Measurements from ENCODE around the gene SOX8.

SOX8 gene

DNA sequence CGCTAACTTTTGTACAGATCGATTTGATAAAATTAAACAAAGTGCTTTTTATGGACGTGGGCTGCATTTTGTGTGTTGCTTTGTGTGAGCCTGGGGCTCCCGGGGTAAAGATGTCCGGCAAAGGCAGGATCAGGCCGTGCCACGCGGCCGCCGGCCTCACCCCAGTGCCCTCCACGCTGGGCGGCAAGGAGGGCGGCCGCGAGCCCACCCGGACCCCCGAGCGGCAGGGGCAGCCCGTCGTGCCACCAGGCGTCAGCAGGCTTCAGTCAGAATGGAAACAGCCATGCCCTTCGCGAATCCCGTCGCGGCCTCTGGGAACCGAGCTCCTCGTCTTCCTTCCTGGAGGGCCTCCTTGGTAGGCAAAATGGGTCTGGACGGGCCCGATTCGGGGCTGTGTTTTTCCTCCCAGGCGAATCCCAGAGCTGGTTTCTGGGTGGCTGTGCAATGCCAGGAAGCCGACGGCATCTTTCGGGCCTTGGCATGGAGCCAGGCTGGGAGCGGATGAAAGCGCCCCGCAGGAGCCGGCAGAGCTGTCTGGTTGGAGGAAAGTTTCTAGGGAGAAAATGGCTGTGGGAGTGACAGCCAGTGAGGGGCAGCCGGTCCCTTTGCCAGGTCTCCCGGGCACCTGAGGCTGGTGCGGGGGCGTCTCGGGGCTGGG, 5.5 kb downstream of the SOX8 start:
- H3K4me3 ChIP-seq (ENCODE audit: low read length) = no peak overlapping the region
- no peak for DNase-seq (ENCODE audit: low read depth)
- no peak for TF ChIP-seq CTCF (IDR thresholded peaks at IDR 0.05; ENCODE audit: insufficient read depth, low read depth, low read length, missing control alignments)

GRCh38 chr16:987906-988305, 6.3 kb downstream of the SOX8 start:
- no peak for DNase-seq (ENCODE audit: low read depth)
- H3K4me3 ChIP-seq (ENCODE audit: low read length) = no peak overlapping the region
- no peak for TF ChIP-seq CTCF (IDR thresholded peaks at IDR 0.05; ENCODE audit: insufficient read depth, low read depth, low read length, missing control alignments)

DNA sequence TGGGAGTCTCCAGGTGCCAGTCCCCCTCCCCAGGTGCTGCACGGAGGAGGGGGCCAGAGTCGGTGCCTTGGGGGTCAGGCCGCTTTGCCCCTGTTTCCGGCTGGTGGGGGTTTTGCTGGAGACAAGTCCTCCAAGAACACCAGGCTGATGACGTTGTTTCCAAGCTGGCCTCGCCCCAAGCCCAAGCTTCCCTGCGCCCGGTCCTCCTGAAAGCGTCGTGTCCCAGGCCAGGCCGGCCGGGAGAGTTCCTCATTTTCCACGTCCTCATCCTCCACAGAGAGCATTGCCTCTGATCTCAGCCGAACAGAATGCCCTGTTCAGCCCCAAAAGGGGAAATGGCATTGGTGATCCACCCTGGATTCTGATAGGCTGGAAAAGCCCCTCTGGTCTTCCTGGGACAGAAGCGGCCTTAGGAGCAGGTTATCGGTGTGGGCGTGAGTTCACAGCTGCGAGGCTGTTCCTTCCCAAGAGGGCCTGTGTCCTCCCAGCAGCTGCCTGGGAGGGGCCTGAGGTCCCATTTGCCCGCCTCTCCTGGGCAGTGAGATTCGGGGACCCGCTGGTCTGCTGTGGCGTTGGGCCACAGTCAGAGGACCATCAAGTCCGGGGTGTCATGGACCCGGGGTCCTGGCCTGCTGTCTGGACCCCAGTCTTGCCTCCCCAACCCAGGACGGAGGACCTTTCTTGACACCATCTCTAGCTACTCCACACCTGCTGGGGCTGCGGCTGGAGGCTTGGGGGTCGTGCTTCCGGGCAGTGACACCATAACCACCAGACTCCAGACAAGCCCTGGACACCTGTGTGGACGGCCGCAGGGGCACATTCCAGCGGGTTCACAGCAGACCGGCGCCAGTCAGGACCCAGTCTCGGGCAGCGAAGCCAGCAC, 7.1 kb downstream of the SOX8 start:
- H3K4me3 ChIP-seq (ENCODE audit: low read length) = no peak overlapping the region
- DNase-seq (ENCODE audit: low read depth) = no peak
- no peak for TF ChIP-seq CTCF (IDR thresholded peaks at IDR 0.05; ENCODE audit: insufficient read depth, low read depth, low read length, missing control alignments)

GRCh38 chr16:989354-989814, 7.8 kb downstream of the SOX8 start:
- H3K4me3 ChIP-seq (ENCODE audit: low read length) = no peak overlapping the region
- TF ChIP-seq CTCF (IDR thresholded peaks at IDR 0.05; ENCODE audit: insufficient read depth, low read depth, low read length, missing control alignments) = no peak
- no peak for DNase-seq (ENCODE audit: low read depth)

DNA sequence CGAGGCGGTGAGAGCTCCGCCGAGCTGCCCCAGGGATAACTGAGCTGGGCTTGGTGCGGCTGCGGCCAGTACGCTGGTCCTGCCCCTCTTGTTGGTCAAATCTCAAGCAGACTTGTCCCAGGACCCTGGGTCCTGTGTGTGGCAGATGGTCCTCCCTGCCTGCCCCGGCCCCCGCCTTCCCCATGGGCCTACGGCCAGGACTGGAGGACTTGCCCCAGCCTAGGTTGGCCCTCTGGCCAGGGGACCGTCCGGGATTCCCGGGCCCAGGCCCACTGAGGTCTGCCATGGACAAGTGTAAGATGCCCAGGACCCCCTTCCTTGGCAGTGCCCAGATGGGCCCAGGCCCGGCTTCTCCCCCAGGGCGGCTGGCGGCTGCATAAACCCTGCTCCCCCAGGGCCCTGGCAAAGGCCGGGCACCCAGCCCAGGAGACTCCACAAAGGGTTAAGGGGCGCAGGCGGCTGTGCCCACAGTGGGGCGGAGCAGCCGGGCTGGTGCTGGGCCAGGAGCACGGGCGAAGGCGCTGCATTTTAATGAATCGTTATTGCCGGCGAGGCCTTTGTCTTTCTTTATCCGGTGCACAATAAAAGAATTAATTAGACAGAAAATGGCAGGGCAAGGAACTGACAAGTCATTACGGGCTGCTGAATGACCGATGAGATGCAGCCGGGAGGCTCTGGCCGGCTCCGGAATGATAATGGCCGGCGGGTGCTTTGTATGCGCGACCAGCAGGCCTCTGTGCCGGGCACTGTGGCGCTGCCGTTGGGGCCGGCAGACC, 9.1 kb downstream of the SOX8 start:
- no peak overlapping the region for H3K4me3 ChIP-seq (ENCODE audit: low read length)
- no peak for TF ChIP-seq CTCF (IDR thresholded peaks at IDR 0.05; ENCODE audit: insufficient read depth, low read depth, low read length, missing control alignments)
- no peak for DNase-seq (ENCODE audit: low read depth)

DNA sequence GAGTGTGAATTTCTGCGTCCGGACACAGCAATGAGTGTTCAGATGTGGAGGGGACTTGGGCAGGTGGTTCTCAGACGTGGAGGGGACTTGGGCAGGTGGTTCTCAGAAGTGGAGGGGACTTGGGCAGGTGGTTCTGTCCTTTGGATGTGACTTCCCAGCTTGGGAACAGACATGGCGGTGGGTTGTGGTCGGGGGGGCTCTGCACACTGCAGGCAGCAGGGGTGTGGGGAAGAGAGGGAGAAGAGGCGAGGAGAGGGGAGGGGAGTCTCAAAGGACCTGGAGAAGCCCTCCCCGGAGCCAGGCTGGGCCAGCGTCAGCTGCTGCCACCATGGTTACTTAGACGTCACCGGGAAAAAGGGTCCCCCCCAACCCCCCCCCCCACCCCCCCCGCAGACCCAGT, 9.8 kb downstream of the SOX8 start:
- no peak for TF ChIP-seq CTCF (IDR thresholded peaks at IDR 0.05; ENCODE audit: insufficient read depth, low read depth, low read length, missing control alignments)
- DNase-seq (ENCODE audit: low read depth) = no peak
- H3K4me3 ChIP-seq (ENCODE audit: low read length) = no peak overlapping the region
